Neural cell (in vitro differentiated cells): ENCODE data around the gene S100B. TPM values are rescaled to one million over a fixed set of nuclear protein-coding genes. Genes with fewer than 3 reads are reported as not detected.
"Not testable (repeated sequence)": the region's sequence is repeated elsewhere in the genome, so short reads cannot be mapped to it uniquely, and the experiment has no call there.

ENCODE experiments used
- H2AFZ ChIP-seq: fragments of 200-600, 300-800 bp; sonication (generic), shearing (Covaris generic); 2 replicates; pipeline ENCODE4 v1.6.0; 2014; ENCODE audit warnings: low read depth, mild to moderate bottlenecking, antibody characterized with exemption, low read length, moderate library complexity
- H3F3A ChIP-seq: fragments of 200-600 bp; shearing (Covaris generic); 2 replicates; pipeline ENCODE4 v1.6.1; 2016; ENCODE audit warnings: mild to moderate bottlenecking, moderate library complexity, mixed read lengths, antibody characterized with exemption, low read length; ENCODE audit not compliant: insufficient read depth, poor library complexity, severe bottlenecking
- H3K27ac ChIP-seq: fragments of 200-600, 300-800 bp; sonication (generic), shearing (Covaris generic); 2 replicates; pipeline ENCODE4 v1.5.1; 2014; ENCODE audit warnings: mild to moderate bottlenecking, low read length, moderate library complexity
- H3K27me3 ChIP-seq: fragments of 300-800, 200-600 bp; sonication (generic), shearing (Covaris generic); 2 replicates; pipeline ENCODE4 v1.6.0; 2014; ENCODE audit warnings: mild to moderate bottlenecking, low read depth, low read length, moderate library complexity; ENCODE audit not compliant: insufficient read depth
- H3K36me3 ChIP-seq: fragments of 300-800, 200-600 bp; sonication (generic), shearing (Covaris generic); 2 replicates; pipeline ENCODE4 v1.5.1; 2014; ENCODE audit warnings: mild to moderate bottlenecking, antibody characterized with exemption, low read length, moderate library complexity; ENCODE audit not compliant: insufficient read depth
- H3K4me2 ChIP-seq: fragments of 300-800, 200-600 bp; sonication (generic), shearing (Covaris generic); 2 replicates; pipeline ENCODE4 v1.6.0; 2014; ENCODE audit warnings: mild to moderate bottlenecking, low read length
- H3K4me3 ChIP-seq: fragments of 300-800, 200-600 bp; sonication (generic), shearing (Covaris generic); 2 replicates; pipeline ENCODE4 v1.5.1; 2014; ENCODE audit warnings: mild to moderate bottlenecking, low read length, moderate library complexity
- H3K79me2 ChIP-seq: fragments of 200-600 bp; shearing (Covaris generic); replicated peaks from 2 replicates; pipeline ENCODE4 v1.6.0; 2014; ENCODE audit warnings: mild to moderate bottlenecking, low read length, moderate library complexity; ENCODE audit not compliant: insufficient read depth
- H3K9ac ChIP-seq: fragments of 300-800, 200-600 bp; sonication (generic), shearing (Covaris generic); 2 replicates; pipeline ENCODE4 v1.6.1; 2016; ENCODE audit warnings: mild to moderate bottlenecking, low read length, mixed read lengths
- H3K9me2 ChIP-seq: fragments of 200-600 bp; shearing (Covaris generic); 2 replicates; pipeline ENCODE4 v1.6.1; 2016; ENCODE audit warnings: mild to moderate bottlenecking, low read length, mixed read lengths; ENCODE audit not compliant: insufficient read depth
- H3K9me3 ChIP-seq: fragments of 200-600, 300-800 bp; sonication (generic), shearing (Covaris generic); 2 replicates; pipeline ENCODE4 v1.6.1; 2016; ENCODE audit warnings: mild to moderate bottlenecking, mixed run types, low read length, moderate library complexity, mixed read lengths
- H4K20me1 ChIP-seq: fragments of 200-600 bp; shearing (Covaris generic); 2 replicates; pipeline ENCODE4 v1.6.1; 2016; ENCODE audit warnings: mild to moderate bottlenecking, mixed run types; ENCODE audit not compliant: insufficient read depth
- EP300 ChIP-seq: fragments of 450-650 bp; conservative IDR thresholded peaks from 2 replicates; pipeline ENCODE4 v1.6.1; 2014; ENCODE audit warnings: antibody characterized with exemption, mild to moderate bottlenecking, moderate library complexity; ENCODE audit not compliant: poor library complexity, severe bottlenecking
- EZH2 ChIP-seq: fragments of 200-600, 300-800 bp; shearing (Covaris generic), sonication (generic); IDR thresholded peaks from 2 replicates; pipeline ENCODE4 v1.6.1; 2014; ENCODE audit warnings: antibody characterized with exemption, low read length, borderline replicate concordance, mild to moderate bottlenecking; ENCODE audit not compliant: insufficient read depth, poor library complexity, severe bottlenecking
- MXI1 ChIP-seq: fragments of 450-650 bp; conservative IDR thresholded peaks from 2 replicates; pipeline ENCODE4 v1.6.1; 2014; ENCODE audit warnings: antibody characterized with exemption, mild to moderate bottlenecking; ENCODE audit not compliant: poor library complexity, severe bottlenecking
- POLR2AphosphoS5 ChIP-seq: IDR thresholded peaks from 2 replicates; pipeline ENCODE4 v1.6.1; 2012
- RAD21 ChIP-seq: fragments of 450-650 bp; conservative IDR thresholded peaks from 2 replicates; pipeline ENCODE4 v1.6.1; 2014; ENCODE audit warnings: antibody characterized with exemption, mild to moderate bottlenecking, moderate library complexity
- SMC3 ChIP-seq: fragments of 450-650 bp; conservative IDR thresholded peaks from 2 replicates; pipeline ENCODE4 v1.6.1; 2014; ENCODE audit warnings: antibody characterized with exemption, mild to moderate bottlenecking, moderate library complexity; ENCODE audit not compliant: poor library complexity
- TAF1 ChIP-seq: IDR thresholded peaks from 2 replicates; pipeline ENCODE4 v1.6.1; 2012; ENCODE audit warnings: low read depth
- polyA plus RNA-seq: library from polyadenylated mRNA; depleted of rRNA; stranded (reverse); fragments of >200 nt; gene quantifications from 2 replicates; pipeline ENCODE4 v1.2.3, GENCODE V29; 2014
- TF ChIP-seq, protein P1 (sequence below): fragments of 450-650 bp; IDR thresholded peaks from 2 replicates; pipeline ENCODE4 v1.5.1; 2014; ENCODE audit warnings: antibody characterized with exemption, mild to moderate bottlenecking, moderate library complexity; ENCODE audit not compliant: poor library complexity, severe bottlenecking
- TF ChIP-seq, protein P2 (sequence below): IDR thresholded peaks from 2 replicates; pipeline ENCODE4 v1.6.1; 2012; ENCODE audit warnings: borderline replicate concordance

S100B gene
- polyA plus RNA-seq, 1 donor from 2014 or later = 1.4 TPM

DNA sequence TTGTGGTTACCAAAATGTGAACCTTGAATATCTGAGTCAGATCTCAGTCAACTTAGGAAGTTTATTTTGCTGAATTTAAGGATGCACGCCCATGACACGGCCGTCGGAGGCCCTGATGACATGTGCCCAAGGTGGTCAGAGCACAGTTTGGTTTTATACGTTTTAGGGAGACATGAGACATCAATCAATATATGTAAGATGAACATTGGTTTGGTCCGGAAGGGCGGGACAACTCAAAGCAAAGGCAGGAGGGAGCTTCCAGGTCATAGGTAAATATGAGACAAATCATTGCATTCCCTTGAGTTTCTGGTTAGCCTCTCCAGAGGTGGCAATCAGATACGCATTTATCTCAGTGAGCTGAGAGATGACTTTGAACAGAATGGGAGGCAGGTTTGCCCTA is 29.5 kb upstream of the S100B start:
- H3K9me3 ChIP-seq = no peaks in the 10 kb centered on the region
- peak overlapping the region; percentile 72 for H3K4me2 ChIP-seq
- no peaks in the 10 kb centered on the region for H3K9me2 ChIP-seq
- H4K20me1 ChIP-seq = peaks cover 2% of the 10 kb centered on the region
- TF ChIP-seq EZH2 (no peak), POLR2AphosphoS5 (no peak), MXI1 (no peak), EP300 (no peak), TAF1 (no peak), SMC3 (no peak), RAD21 (no peak)
- TF ChIP-seq, protein P1, sequence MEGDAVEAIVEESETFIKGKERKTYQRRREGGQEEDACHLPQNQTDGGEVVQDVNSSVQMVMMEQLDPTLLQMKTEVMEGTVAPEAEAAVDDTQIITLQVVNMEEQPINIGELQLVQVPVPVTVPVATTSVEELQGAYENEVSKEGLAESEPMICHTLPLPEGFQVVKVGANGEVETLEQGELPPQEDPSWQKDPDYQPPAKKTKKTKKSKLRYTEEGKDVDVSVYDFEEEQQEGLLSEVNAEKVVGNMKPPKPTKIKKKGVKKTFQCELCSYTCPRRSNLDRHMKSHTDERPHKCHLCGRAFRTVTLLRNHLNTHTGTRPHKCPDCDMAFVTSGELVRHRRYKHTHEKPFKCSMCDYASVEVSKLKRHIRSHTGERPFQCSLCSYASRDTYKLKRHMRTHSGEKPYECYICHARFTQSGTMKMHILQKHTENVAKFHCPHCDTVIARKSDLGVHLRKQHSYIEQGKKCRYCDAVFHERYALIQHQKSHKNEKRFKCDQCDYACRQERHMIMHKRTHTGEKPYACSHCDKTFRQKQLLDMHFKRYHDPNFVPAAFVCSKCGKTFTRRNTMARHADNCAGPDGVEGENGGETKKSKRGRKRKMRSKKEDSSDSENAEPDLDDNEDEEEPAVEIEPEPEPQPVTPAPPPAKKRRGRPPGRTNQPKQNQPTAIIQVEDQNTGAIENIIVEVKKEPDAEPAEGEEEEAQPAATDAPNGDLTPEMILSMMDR = no peak
- TF ChIP-seq, protein P2, sequence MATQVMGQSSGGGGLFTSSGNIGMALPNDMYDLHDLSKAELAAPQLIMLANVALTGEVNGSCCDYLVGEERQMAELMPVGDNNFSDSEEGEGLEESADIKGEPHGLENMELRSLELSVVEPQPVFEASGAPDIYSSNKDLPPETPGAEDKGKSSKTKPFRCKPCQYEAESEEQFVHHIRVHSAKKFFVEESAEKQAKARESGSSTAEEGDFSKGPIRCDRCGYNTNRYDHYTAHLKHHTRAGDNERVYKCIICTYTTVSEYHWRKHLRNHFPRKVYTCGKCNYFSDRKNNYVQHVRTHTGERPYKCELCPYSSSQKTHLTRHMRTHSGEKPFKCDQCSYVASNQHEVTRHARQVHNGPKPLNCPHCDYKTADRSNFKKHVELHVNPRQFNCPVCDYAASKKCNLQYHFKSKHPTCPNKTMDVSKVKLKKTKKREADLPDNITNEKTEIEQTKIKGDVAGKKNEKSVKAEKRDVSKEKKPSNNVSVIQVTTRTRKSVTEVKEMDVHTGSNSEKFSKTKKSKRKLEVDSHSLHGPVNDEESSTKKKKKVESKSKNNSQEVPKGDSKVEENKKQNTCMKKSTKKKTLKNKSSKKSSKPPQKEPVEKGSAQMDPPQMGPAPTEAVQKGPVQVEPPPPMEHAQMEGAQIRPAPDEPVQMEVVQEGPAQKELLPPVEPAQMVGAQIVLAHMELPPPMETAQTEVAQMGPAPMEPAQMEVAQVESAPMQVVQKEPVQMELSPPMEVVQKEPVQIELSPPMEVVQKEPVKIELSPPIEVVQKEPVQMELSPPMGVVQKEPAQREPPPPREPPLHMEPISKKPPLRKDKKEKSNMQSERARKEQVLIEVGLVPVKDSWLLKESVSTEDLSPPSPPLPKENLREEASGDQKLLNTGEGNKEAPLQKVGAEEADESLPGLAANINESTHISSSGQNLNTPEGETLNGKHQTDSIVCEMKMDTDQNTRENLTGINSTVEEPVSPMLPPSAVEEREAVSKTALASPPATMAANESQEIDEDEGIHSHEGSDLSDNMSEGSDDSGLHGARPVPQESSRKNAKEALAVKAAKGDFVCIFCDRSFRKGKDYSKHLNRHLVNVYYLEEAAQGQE = no peak
- no peaks in the 10 kb centered on the region for H3K27me3 ChIP-seq
- peaks cover 4% of the 10 kb centered on the region for H3F3A ChIP-seq
- no peak overlapping the region for H2AFZ ChIP-seq
- peak overlapping the region; percentile 80 for H3K4me3 ChIP-seq
- H3K79me2 ChIP-seq = peaks cover 39% of the 10 kb centered on the region
- H3K36me3 ChIP-seq = peaks cover 5% of the 10 kb centered on the region
- peak overlapping the region; percentile 90 for H3K9ac ChIP-seq
- H3K27ac ChIP-seq = peak overlapping the region; percentile 90

DNA sequence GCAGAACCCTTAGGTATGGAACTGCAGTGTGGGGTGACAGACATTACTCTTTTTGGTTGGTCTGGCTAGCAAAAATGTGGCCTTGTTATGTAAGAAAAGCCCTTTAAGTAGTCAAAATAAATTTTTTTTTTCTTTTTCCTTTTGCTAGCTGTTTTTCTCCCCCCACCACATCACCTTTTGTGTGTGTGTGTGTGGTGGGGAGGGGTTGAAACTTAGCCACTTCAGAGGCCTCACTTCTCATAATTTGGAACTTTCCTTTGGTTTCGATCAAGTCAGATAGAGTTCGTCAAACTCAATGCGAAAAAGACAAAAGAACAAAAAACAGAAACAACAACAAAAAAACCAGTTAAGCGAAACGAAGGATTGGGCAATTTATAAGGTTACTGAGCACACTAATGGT is 28.7 kb upstream of the S100B start:
- Histone ChIP-seq H2AFZ (no peak overlapping the region), H3K9me2 (no peaks in the 10 kb centered on the region), H3K4me2 (no peak overlapping the region), H3F3A (peaks cover 4% of the 10 kb centered on the region), H3K4me3 (no peak overlapping the region), H3K27me3 (no peaks in the 10 kb centered on the region), H3K9ac (no peak overlapping the region), H3K9me3 (no peaks in the 10 kb centered on the region), H3K27ac (no peak overlapping the region), H4K20me1 (peaks cover 2% of the 10 kb centered on the region), H3K36me3 (peaks cover 5% of the 10 kb centered on the region), H3K79me2 (peaks cover 30% of the 10 kb centered on the region)
- TF ChIP-seq RAD21 (no peak), EZH2 (no peak), POLR2AphosphoS5 (no peak), EP300 (no peak), MXI1 (no peak), TAF1 (no peak)
- TF ChIP-seq, protein P2 = no peak

DNA sequence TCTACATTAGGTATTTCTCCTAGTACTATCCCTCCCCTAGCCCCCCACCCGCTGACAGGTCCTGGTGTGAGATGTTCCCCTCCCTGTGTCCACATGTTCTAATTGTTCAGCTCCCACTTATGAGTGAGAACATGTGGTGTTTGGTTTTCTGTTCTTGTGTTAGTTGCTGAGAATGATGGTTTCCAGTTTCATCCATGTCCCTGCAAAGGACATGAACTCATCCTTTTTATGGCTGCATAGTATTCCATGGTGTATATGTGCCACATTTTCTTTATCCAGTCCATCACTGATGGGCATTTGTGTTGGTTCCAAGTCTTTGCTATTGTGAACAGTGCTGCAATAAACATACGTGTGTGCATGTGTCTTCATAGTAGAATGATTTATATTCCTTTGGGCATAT is 26.0 kb upstream of the S100B start:
- not testable (repeated sequence) for H3K36me3 ChIP-seq, H4K20me1 ChIP-seq, H3K27me3 ChIP-seq, H3K27ac ChIP-seq, H3K9ac ChIP-seq, H3K9me3 ChIP-seq, H2AFZ ChIP-seq, H3K4me3 ChIP-seq, H3K79me2 ChIP-seq, H3F3A ChIP-seq, H3K4me2 ChIP-seq, H3K9me2 ChIP-seq
